ENCODE measurements around the gene ADCY7.

Gene ADCY7

GRCh38 chr16:50248845-50249244, 17.5 kb upstream of the ADCY7 start:
- DNase-seq: no peak

GRCh38 chr16:50251375-50252081, 14.8 kb upstream of the ADCY7 start:
- DNase-seq: no peak

GRCh38 chr16:50252082-50252611, 14.2 kb upstream of the ADCY7 start:
- no peak for DNase-seq

- DNase-seq: no peak
These were observed 13.4 kb upstream of the ADCY7 start for GRCh38 chr16:50252874-50253513.

- DNase-seq: no peak
These were observed 12.8 kb upstream of the ADCY7 start for GRCh38 chr16:50253514-50253910.

- no peak for DNase-seq
These were observed 12.3 kb upstream of the ADCY7 start for GRCh38 chr16:50254072-50254471.

- no peak for DNase-seq
These were observed 10.8 kb upstream of the ADCY7 start for GRCh38 chr16:50255538-50255937.

GRCh38 chr16:50256604-50257003, 9.7 kb upstream of the ADCY7 start:
- DNase-seq: no peak

GRCh38 chr16:50257876-50258275, 8.5 kb upstream of the ADCY7 start:
- DNase-seq: no peak

- no peak for DNase-seq
These were observed 6.8 kb upstream of the ADCY7 start for GRCh38 chr16:50259334-50260205.

- DNase-seq: no peak
These were observed 5.9 kb upstream of the ADCY7 start for GRCh38 chr16:50260206-50261159.

- DNase-seq: no peak
These were observed 5.1 kb upstream of the ADCY7 start for GRCh38 chr16:50261160-50261706.

GRCh38 chr16:50261707-50262235, 4.6 kb upstream of the ADCY7 start:
- DNase-seq: no peak

GRCh38 chr16:50263060-50263909, 3.1 kb upstream of the ADCY7 start:
- no peak for DNase-seq

GRCh38 chr16:50263940-50264929, 2.1 kb upstream of the ADCY7 start:
- DNase-seq: no peak

GRCh38 chr16:50265260-50265659, 1.1 kb upstream of the ADCY7 start:
- peak; percentile 51 for DNase-seq

GRCh38 chr16:50265716-50266336, 525 bp upstream of the ADCY7 start:
- DNase-seq: no peak

GRCh38 chr16:50267151-50267631, 840 bp downstream of the ADCY7 start:
- DNase-seq: no peak

GRCh38 chr16:50267651-50268050, 1.3 kb downstream of the ADCY7 start:
- DNase-seq: peak; percentile 36
